ENCODE data around the gene BMP4.

BMP4 gene

GRCh38 chr14:53947452-53948204, 9.0 kb downstream of the BMP4 start:
- no peaks in the 10 kb centered on the region for H3K36me3 ChIP-seq (ENCODE audit: control insufficient read depth, insufficient read depth, low read length)

GRCh38 chr14:53947094-53947445, 9.6 kb downstream of the BMP4 start:
- Histone ChIP-seq H3K27ac (no peak overlapping the region), H3K4me2 (ENCODE audit: low read length) (peak overlapping the region; percentile 56), H3K9me3 (ENCODE audit: control insufficient read depth, low read length) (no peaks in the 10 kb centered on the region), H3K9ac (no peak overlapping the region), H3K36me3 (ENCODE audit: control insufficient read depth, insufficient read depth, low read length) (no peaks in the 10 kb centered on the region), H3K4me1 (no peaks in the 10 kb centered on the region), H3K79me2 (no peaks in the 10 kb centered on the region), H2AFZ (peak overlapping the region; percentile 61), H3K27me3 (ENCODE audit: control insufficient read depth, insufficient read depth, low read length) (no peaks in the 10 kb centered on the region), H3K4me3 (ENCODE audit: low read depth, low read length) (no peak overlapping the region)
- TF ChIP-seq, protein P1, sequence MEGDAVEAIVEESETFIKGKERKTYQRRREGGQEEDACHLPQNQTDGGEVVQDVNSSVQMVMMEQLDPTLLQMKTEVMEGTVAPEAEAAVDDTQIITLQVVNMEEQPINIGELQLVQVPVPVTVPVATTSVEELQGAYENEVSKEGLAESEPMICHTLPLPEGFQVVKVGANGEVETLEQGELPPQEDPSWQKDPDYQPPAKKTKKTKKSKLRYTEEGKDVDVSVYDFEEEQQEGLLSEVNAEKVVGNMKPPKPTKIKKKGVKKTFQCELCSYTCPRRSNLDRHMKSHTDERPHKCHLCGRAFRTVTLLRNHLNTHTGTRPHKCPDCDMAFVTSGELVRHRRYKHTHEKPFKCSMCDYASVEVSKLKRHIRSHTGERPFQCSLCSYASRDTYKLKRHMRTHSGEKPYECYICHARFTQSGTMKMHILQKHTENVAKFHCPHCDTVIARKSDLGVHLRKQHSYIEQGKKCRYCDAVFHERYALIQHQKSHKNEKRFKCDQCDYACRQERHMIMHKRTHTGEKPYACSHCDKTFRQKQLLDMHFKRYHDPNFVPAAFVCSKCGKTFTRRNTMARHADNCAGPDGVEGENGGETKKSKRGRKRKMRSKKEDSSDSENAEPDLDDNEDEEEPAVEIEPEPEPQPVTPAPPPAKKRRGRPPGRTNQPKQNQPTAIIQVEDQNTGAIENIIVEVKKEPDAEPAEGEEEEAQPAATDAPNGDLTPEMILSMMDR (IDR thresholded peaks at IDR 0.05): no peak

More at GRCh38 chr14:53947452-53948204, 9.0 kb downstream of the BMP4 start:
- H3K4me3 ChIP-seq (ENCODE audit: low read depth, low read length): no peak overlapping the region
- no peak overlapping the region for H3K4me2 ChIP-seq (ENCODE audit: low read length)
- H3K27ac ChIP-seq: no peak overlapping the region
- H3K9me3 ChIP-seq (ENCODE audit: control insufficient read depth, low read length): no peaks in the 10 kb centered on the region
- H3K4me1 ChIP-seq: no peaks in the 10 kb centered on the region
- no peaks in the 10 kb centered on the region for H3K79me2 ChIP-seq
- H2AFZ ChIP-seq: no peak overlapping the region
- no peaks in the 10 kb centered on the region for H3K27me3 ChIP-seq (ENCODE audit: control insufficient read depth, insufficient read depth, low read length)
- TF ChIP-seq, protein P1 (IDR thresholded peaks at IDR 0.05): no peak
- H3K9ac ChIP-seq: no peak overlapping the region

GRCh38 chr14:53946404-53947093, 10.1 kb downstream of the BMP4 start:
- Histone ChIP-seq H2AFZ (peak overlapping the region; percentile 61), H3K27ac (no peak overlapping the region), H3K4me1 (no peaks in the 10 kb centered on the region), H3K79me2 (no peaks in the 10 kb centered on the region), H3K27me3 (ENCODE audit: control insufficient read depth, insufficient read depth, low read length) (no peaks in the 10 kb centered on the region), H3K9ac (no peak overlapping the region), H3K9me3 (ENCODE audit: control insufficient read depth, low read length) (no peaks in the 10 kb centered on the region), H3K36me3 (ENCODE audit: control insufficient read depth, insufficient read depth, low read length) (no peaks in the 10 kb centered on the region), H3K4me3 (ENCODE audit: low read depth, low read length) (no peak overlapping the region), H3K4me2 (ENCODE audit: low read length) (peak overlapping the region; percentile 56)
- TF ChIP-seq, protein P1 (IDR thresholded peaks at IDR 0.05): no peak

DNA sequence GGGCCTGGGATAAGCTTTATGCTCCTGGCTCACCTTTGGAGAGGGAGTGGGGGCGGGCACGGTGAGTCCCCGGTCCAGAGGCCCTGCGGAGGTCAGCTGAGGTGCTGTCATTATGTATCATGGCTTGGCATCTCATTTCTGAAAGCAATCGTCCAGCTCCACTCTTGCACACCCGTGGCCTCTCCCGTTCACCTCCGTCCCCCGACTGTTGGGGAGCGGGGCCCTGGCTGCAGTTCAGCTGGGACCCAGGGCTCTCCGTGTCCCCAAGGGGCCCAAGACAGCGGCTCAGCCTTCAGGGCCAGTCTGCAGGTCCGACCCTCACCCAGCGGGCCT, 10.6 kb downstream of the BMP4 start:
- Histone ChIP-seq H3K4me2 (ENCODE audit: low read length) (no peak overlapping the region), H3K27ac (no peak overlapping the region), H3K4me3 (ENCODE audit: low read depth, low read length) (no peak overlapping the region), H3K4me1 (no peaks in the 10 kb centered on the region), H2AFZ (no peak overlapping the region), H3K27me3 (ENCODE audit: control insufficient read depth, insufficient read depth, low read length) (no peaks in the 10 kb centered on the region), H3K36me3 (ENCODE audit: control insufficient read depth, insufficient read depth, low read length) (no peaks in the 10 kb centered on the region), H3K79me2 (no peaks in the 10 kb centered on the region), H3K9me3 (ENCODE audit: control insufficient read depth, low read length) (no peaks in the 10 kb centered on the region), H3K9ac (no peak overlapping the region)
- TF ChIP-seq, protein P1 (IDR thresholded peaks at IDR 0.05): no peak

GRCh38 chr14:53943751-53944083, 12.9 kb downstream of the BMP4 start:
- no peaks in the 10 kb centered on the region for H3K36me3 ChIP-seq (ENCODE audit: control insufficient read depth, insufficient read depth, low read length)
- H3K27ac ChIP-seq: no peak overlapping the region
- no peaks in the 10 kb centered on the region for H3K79me2 ChIP-seq
- no peak overlapping the region for H3K4me3 ChIP-seq (ENCODE audit: low read depth, low read length)
- no peak overlapping the region for H2AFZ ChIP-seq
- no peaks in the 10 kb centered on the region for H3K27me3 ChIP-seq (ENCODE audit: control insufficient read depth, insufficient read depth, low read length)
- no peaks in the 10 kb centered on the region for H3K4me1 ChIP-seq
- H3K9ac ChIP-seq: no peak overlapping the region
- H3K4me2 ChIP-seq (ENCODE audit: low read length): no peak overlapping the region
- TF ChIP-seq, protein P1 (IDR thresholded peaks at IDR 0.05): no peak
- H3K9me3 ChIP-seq (ENCODE audit: control insufficient read depth, low read length): no peaks in the 10 kb centered on the region

All from parathyroid adenoma (tissue), 2 donors.